CD4-positive, alpha-beta T cell treated with Interleukin-21 for 1 hour (primary cell): ENCODE measurements around the gene SMAD9.
"Not testable (repeated sequence)": the region's sequence is repeated elsewhere in the genome, so short reads cannot be mapped to it uniquely, and the experiment has no call there.

Experiments used
- DNase-seq: peaks from one replicate; pipeline ENCODE4 v3.0.0-alpha.2; 2020

The SMAD9 gene

DNA sequence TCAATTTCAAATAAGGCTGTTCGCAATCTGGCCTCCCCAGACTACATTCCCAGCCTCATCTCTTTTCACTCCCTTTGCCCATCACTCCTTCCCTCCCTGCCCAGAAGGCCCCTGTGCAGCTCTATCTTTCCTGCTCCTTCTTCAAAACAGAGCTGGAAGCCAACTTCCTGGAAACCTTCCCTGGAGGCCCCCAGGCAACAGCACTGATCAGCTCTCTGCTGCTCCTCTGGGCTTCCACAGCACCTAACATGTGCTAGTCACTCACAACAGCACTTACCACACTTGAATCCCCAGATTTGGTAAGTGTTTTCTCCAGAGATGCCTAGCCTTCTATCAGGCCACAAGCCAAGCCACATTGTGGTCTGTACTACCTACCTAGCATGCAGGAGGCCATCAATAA lies 9.5 kb downstream of the SMAD9 start:
- DNase-seq, result no peak

GRCh38 chr13:36907821-36908220 lies 12.2 kb downstream of the SMAD9 start:
- DNase-seq, result no peak

- DNase-seq, result no peak
These were observed 12.8 kb downstream of the SMAD9 start for GRCh38 chr13:36907266-36907665.

- DNase-seq, result no peak
These were observed 14.1 kb downstream of the SMAD9 start for GRCh38 chr13:36905944-36906343.

DNA sequence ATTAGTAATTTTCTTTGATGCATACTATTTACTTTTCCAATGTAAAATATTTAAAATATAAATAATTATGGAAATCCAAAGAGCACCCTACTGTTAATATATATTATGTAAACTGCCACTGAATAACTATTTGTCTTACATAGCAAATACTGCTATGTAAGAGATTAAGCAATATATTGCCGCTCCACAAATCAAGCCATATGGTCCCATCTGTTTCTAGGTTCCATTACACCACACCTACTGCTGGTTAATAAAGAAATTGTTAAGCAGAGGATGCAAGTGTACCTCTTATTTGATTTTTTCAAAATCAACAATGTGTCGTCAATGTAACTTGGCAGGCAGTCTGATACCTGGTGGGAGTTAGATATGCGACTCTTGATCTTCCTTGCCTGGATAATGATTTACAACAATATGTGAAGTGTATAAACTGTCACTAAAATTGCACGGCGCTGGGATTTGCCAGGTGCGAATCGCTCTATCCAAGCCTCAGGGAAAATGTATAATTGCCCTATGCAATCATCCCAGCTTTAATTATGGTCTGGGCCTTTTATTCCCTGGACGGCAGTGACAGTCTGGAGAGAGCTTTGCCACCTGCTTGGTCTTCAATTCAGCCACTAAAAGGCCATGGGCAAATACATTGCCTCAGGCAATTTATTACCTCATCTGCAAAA lies 16.0 kb downstream of the SMAD9 start:
- no peak for DNase-seq

DNA sequence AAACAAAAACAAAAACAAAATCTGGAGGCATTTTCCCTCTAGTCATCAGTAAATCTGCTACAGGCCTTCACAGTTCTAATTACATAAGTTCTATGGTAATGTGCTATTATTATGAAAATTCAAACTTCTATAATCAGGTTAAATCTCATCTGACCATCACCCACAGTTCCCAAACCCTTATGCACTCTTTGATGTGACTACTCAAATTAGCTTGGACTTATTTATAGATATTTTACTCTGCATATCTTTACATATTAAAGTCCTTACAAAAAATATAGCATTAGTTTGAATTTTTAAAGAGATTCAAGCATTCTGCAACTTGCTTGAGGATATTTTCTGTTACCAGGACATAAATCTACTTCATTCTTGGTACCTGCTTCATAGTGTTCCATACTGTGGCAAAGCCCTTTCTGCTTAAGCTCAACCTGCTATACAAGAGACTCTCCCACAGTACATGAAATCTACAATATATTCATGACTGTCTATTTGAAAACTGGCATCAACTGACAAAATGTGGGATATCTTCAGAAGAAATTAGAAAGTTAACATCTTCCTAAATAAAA lies 22.9 kb downstream of the SMAD9 start:
- no peak for DNase-seq

DNA sequence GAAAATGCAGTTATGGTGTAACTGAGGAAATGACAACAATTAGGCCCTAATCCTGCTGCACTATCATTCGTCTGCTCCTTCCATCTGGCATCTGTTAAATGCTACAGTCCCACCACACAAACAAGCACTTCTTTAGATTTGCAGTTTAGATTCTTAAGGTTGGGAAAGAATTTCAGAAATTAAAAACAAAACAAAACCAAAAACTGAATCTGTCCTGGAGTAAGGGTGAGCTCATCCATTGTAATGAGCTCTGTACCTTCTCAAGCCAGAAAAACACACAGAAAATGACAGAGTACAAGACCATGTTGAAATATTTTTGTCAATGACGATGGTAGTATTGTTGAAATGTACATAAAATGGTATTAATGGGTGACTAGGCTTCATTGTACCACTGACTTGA lies 28.3 kb downstream of the SMAD9 start:
- no peak for DNase-seq

- DNase-seq, result no peak
These were observed 31.4 kb downstream of the SMAD9 start for GRCh38 chr13:36888645-36889044.

DNA sequence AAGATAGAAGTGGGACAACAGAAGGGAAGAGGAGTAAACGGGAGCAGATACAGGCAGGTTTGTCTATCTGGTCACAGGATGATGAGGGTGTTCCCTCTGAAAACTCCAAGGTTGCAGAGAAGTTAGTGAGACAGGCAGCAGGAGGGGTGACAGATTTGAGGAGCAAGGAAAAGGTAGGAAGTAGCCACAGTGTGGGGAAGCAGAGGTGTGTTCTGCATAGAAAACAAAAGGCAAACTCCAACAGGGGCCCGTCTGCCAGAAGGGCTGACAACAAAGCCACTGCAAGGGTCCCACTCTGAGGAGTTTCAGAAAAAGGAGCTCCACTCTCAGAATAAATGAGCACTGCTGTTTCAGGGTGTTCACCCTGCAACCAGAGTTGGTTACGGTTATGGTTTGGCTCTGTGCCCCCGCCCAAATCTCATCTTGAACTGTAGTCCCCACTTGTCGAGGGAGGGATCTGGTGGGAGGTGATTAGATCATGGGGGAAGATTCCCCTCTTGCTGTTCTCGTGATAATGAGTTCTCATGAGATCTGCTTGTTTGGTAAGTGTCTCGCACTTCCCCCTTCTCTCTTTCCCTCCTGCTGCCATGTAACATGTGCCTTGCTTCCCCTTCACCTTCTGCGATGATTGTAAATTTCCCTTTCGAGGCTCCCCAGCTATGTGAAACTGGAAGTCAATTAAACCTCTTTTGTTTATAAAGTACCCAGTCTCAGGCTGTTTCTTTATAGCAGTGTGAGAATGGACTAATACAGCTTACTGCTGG lies 32.1 kb downstream of the SMAD9 start:
- DNase-seq, result no peak

GRCh38 chr13:36885901-36886300 lies 34.1 kb downstream of the SMAD9 start:
- DNase-seq, result no peak

- no peak for DNase-seq
These were observed 35.8 kb downstream of the SMAD9 start for GRCh38 chr13:36884235-36884634.

DNA sequence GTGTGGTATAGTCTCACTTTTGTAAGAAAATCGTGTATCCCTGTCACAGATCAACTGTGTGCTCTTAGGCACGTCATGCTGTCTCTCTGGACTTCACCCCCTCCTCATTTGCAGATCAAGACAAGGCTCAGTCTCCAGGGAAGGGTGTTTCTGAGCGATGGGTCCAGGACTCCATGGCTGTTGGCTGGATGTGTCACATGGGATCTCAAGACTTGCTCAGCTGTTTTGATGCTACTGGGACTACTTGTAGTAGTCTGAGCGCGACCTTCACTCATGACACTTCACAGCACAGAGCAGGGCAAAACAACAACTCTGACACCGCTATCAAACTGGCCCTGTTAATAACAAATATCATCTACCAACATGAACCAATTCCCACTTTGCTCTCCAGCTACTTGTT lies 36.2 kb downstream of the SMAD9 start:
- no peak for DNase-seq

- not testable (repeated sequence) for DNase-seq
These were observed 36.6 kb downstream of the SMAD9 start for GRCh38 chr13:36883392-36883791.

DNA sequence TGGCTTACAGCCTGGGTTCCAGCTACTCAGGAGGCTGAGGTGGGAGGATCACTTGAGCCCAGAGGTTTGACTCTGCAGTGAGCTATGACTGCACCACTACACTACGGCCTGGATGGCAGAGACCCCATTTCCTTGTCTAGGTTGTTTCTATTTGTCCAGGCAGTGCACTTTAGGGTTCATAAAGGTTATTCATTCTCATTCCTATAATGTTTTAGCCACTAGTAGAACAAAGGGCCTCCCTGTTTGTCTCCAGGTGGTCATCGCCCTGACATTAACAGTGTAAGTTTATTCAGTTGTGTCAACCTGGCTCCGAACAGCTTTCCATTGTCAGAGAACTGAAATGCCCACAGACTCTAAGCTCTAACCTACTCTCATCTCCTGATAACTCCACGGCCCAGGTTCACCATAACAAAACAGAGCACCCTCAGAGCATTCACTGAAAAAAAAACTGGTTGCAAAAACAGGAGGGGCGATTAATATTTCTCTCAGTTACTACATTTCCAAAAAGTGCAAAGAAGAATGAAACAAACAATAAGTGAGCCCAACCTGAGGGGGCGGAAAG lies 37.1 kb downstream of the SMAD9 start:
- no peak for DNase-seq

- DNase-seq, result no peak
These were observed 39.1 kb downstream of the SMAD9 start for GRCh38 chr13:36880961-36881360.

GRCh38 chr13:36879218-36879938 lies 40.7 kb downstream of the SMAD9 start:
- DNase-seq, result no peak

- no peak for DNase-seq
These were observed 44.1 kb downstream of the SMAD9 start for GRCh38 chr13:36875961-36876360.

DNA sequence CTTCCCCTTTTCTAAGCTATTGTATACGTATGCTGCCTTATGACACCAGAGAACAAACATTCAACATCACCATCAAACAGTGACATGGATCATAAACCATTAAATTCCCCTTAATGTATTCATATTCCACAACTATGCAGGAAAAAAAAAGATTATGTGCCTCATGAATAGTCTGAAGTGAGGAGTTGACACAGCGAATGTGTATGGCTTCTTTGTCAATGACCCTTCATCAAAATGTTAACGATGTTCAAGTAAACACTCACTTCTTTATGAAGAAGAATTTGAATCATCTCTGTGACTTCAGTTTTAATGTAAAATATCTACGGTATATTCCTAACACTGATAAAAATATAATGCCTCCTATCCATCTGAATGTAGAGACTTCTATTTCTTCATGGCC lies 44.6 kb downstream of the SMAD9 start:
- DNase-seq, result no peak

DNA sequence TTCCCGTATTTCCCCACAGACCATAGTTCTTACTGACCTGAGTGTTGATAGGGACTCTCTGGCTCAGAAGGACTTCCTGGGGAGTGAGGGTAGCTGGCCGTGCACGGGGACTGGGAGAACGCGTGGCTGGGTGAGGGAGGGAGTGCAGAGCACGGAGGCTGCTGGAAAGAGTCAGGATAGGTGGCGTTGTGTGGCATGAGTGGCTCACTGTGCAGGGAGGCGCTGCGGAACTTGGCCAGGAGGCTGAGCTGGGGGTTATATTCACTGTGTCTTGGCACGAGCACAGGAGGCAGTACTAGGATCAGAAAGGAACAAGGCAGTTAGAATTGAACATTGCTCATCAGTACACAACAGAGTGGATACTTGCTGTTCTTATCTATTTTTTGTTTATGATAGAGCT lies 47.4 kb downstream of the SMAD9 start:
- no peak for DNase-seq

DNA sequence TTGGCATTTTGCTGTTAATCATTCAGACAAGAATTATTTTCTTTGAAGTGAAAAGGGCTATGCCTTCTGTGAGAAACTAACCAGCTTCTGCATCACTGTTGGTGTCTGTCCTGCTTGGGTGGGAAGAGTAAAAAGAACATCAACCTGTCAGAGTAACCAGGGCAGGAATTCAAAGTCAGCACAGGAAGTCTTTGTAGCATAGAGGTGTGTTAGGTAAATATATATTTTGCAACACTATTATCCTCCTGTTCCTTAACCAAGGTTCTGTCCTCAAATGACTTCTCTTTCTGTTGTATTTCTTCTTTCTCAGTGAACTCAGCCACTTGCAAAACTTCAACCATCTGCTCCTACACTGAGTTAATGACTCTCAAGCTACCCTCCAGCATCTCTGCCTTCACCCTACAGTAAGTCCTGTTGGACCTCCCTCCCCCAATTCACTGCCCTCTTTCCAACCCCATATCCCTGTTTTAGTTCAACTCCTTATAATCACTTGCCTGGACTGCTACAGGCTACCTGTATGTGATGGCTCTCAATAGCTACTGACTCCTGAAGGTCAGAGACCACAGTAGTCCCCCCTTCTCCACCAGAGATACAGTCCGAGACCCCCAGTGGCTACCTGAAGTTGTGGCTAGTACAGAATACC lies 49.9 kb downstream of the SMAD9 start:
- no peak for DNase-seq

- no peak for DNase-seq
These were observed 53.8 kb downstream of the SMAD9 start for GRCh38 chr13:36866232-36866631.

- no peak for DNase-seq
These were observed 54.8 kb downstream of the SMAD9 start for GRCh38 chr13:36865265-36865664.

DNA sequence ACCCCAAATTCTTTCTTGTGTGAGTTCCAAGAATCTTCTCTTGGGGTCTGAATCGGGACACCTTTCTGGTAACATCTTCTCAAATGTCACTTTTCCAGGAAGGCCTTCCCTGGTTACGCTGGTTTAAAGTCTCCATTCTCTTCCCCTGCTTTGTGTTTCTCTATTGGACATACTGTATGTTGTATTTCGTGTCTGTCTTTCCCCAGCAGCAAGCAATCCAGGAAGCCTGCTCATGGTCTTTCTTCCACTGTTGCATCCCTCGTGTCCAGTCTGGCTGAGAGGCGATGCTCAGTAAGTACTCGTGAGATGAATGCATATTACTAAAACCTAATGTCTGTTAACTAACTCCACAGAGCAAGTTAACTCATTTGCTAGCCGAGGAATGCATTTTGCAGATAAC lies 57.3 kb downstream of the SMAD9 start:
- DNase-seq, result no peak
